HG03439 (cell line): Measurements from ENCODE around the gene FAM120B.
A peak's percentile ranks its signal among the peaks of the same experiment; 100 is the strongest.

Experiments
- ATAC-seq: cut with Tn5 transposase; IDR thresholded peaks from one replicate; pipeline ENCODE4 v1.9.1; 2021; ENCODE audit warnings: mild to moderate bottlenecking, moderate library complexity; ENCODE audit not compliant: unreplicated experiment

The FAM120B gene

GRCh38 chr6:170437719-170438401 is 131.3 kb downstream of the FAM120B start:
- ATAC-seq, result no peak

DNA sequence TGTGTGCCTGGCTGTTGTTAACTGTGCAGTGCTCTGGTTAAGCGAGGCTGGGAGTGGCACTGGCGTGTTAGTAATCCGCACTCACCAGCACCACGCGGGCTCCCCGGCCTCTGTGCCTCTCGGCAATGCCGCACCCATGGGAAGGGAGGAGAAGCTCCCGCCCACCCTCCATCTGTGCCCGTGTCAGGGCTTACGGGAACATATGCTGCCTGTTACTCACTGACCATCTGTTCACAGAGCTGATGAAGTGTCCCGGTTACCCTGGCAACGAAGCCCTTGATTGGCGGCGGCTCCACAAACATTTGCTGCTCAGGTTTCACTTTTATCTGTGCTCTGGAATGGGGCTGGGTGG is 131.8 kb downstream of the FAM120B start:
- ATAC-seq, result peak; percentile 68

DNA sequence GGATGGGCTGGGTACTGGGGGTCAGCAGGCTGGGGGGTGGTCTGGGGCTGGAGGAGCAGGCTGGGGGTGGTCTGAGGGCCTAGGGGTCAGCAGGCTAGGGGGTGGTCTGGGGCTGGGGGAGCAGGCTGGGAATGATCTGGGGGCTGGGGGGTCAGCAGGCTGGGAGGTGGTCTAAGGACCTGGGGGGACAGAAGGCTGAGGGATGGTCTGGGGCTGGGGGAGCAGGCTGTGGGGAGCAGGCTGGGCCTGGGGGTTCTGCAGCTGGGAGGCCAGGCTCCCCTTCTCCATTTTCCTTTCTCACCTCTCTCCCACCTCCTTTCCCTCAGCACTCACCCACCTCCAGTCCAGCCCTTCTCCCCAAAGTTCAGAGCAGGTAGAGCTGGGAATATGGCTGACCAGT is 132.3 kb downstream of the FAM120B start:
- no peak for ATAC-seq

GRCh38 chr6:170439366-170440361 is 133.1 kb downstream of the FAM120B start:
- no peak for ATAC-seq

GRCh38 chr6:170440437-170440836 is 133.9 kb downstream of the FAM120B start:
- no peak for ATAC-seq

GRCh38 chr6:170441316-170441715 is 134.8 kb downstream of the FAM120B start:
- ATAC-seq, result no peak

GRCh38 chr6:170442596-170442995 is 136.0 kb downstream of the FAM120B start:
- no peak for ATAC-seq

GRCh38 chr6:170443151-170443662 is 136.6 kb downstream of the FAM120B start:
- no peak for ATAC-seq

GRCh38 chr6:170444056-170444591 is 137.6 kb downstream of the FAM120B start:
- no peak for ATAC-seq

DNA sequence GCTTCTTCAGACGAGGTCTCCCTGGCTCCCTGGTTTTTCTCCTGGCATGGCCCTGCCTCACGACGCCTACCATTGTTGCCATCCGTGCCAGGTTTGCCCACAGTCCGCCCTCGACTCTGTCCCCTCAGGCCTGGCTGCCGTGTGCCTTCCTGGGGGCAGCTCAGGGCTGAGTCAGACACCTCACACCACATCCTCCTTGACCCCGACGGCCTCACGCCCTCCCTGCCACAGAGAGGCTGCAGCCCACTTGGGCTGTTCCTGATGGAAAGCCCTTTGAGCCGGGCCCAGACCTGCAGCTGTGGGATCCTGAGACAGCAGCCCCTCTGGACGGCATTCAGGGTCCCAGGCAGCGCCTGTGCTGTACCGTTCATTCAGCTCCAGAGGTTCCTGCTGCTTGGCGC is 138.3 kb downstream of the FAM120B start:
- no peak for ATAC-seq

DNA sequence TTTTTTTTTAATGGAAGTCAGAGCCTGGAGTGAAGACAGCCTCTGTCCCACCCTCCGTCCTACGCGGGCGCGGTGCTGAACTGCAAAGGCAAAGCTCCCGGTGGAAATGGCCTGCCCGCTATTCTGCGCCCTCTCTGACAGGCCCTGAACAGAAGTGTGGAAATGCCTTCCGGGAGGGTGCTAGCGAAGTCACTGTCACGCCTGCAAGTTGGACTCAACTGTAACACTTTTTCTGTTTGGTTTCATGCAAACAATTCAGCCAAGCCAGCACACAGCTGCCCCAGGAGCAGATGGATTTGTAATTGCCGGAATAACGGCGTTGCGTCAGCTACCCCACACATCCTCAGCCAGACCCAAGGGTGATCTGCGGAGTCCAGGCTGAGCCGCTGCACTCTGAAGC is 138.9 kb downstream of the FAM120B start:
- no peak for ATAC-seq

- ATAC-seq, result no peak
Observed at GRCh38 chr6:170445971-170446370, 139.4 kb downstream of the FAM120B start.

GRCh38 chr6:170446841-170447560 is 140.4 kb downstream of the FAM120B start:
- ATAC-seq, result no peak

DNA sequence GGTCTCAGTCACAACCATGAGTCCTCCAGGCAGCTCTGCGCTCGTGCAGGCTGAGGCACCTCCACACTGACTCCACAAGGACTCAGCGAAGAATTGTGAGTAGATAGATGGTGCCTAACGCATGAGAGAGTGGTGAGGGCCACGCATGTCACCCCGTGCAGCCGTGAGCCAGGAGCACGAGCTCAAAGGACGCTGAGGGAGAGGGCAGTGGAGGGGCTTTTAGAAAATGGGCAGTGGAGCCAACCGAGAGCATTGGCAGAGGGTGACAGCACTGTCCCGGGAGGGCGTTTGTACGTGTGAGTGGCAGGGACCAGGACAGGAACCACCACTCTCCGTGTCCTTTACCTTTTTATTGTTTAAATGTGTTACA is 141.0 kb downstream of the FAM120B start:
- no peak for ATAC-seq

DNA sequence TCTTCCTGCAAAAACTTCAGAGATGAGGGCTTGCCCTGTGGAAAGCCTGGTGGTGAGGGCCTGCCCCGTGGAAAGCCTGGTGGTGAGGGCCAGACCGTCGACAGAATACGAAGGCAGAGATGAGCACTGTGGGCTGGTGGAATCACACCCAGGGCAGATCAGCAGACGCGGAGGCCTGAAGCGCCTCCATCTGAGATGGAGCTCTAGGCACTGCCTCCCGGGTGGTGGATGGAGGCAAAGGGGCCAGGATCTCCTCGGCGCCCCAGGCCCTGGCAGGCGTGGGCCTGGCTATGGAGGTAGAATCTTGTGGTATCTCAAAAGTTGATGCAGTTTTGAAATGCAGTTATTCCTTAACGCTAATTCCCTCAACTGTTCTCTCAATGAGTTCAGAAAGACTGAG is 141.8 kb downstream of the FAM120B start:
- ATAC-seq, result no peak

- no peak for ATAC-seq
Observed at GRCh38 chr6:170448751-170449630, 142.4 kb downstream of the FAM120B start.

DNA sequence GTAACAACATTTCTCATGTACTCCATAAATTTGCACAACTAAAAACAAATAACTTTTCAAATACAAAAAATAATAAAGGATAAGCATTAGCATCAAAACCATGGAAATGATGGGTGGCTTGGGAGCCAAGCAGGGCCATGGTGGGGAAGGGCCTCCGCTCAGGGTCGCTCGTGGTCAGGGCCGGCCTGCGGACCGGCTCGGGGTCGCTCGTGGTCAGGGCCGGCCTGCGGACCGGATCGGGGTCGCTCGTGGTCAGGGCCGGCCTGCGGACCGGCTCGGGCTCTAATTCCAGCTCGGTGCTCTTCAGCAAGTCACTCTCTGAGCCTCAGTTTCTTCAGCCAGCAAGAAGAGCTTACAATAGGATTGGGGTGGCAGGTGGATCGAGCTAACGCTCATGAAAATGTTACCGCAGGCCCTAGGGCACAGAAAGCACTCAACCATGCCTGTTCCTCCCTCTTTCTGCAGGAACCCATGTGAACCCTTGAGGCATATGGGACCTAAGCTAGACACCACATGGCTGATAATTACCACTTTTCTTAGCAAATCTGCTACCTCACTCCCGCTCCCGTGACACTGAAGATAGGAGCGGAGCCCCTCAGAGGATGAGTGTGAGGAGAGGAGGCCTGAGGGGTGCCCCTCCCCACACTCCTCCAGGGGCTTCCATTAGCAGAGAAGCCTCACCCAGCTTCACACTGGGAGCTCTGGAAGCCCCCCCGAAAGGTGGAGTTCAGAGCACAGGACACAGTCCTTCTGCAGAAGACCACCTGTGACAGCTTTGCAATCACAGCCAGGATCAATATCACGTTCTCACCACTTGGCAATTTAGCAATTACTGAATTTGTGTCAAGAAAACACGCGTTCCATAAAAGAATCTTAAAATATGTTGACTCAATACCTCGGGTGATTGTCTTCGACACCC is 143.5 kb downstream of the FAM120B start:
- ATAC-seq, result no peak

DNA sequence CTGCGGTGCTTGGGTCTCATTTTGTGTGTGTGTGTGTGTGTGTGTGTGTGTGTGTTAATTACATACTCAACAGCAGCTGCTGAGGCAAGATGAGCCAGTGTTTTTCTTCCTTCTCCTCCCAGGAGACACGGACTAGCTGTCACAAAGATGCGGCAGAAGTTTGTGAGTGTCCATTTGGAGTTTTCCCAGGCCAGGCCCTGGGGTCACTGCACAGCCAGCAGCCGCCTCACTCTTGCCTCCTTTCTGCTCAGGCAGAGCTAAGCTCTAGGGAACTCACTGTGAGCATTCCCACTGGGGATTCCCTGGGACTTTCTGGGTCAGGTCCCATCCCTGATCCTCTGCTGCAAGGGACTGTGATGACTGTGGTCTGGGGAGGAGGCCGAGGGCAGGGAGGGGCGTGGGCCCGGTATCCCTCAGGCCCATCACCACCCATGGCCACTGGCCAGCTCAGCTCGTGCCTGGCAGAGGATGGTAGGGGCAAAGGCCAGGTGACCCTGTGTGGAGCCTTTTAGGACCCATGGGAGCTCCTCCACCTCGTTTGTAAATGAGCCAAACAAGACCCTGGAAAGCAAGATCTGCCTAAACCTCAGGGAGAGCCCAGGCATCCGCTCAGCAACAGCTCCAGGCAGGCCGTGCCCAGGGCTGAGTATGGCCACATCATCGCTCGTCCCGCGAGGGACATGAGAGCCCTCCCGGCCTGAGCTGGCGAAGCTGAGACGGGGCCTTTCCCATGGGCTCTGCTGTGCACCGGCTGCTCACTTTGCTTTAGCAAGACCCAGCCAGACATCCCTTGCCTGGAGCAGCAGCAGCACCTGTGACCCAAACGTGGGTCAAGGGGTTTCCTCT is 144.6 kb downstream of the FAM120B start:
- ATAC-seq, result no peak
